Activated CD8-positive, alpha-beta memory T cell treated with anti-CD3 and anti-CD28 coated beads, Interleukin-2, amount 50 U/mL, for 24 hours (primary cell): ENCODE results near the gene SUSD3.

Experiments used
- DNase-seq: peaks from one replicate; pipeline ENCODE4 v3.0.0-alpha.2; 2020; ENCODE audit errors: extremely low read depth

SUSD3 gene

DNA sequence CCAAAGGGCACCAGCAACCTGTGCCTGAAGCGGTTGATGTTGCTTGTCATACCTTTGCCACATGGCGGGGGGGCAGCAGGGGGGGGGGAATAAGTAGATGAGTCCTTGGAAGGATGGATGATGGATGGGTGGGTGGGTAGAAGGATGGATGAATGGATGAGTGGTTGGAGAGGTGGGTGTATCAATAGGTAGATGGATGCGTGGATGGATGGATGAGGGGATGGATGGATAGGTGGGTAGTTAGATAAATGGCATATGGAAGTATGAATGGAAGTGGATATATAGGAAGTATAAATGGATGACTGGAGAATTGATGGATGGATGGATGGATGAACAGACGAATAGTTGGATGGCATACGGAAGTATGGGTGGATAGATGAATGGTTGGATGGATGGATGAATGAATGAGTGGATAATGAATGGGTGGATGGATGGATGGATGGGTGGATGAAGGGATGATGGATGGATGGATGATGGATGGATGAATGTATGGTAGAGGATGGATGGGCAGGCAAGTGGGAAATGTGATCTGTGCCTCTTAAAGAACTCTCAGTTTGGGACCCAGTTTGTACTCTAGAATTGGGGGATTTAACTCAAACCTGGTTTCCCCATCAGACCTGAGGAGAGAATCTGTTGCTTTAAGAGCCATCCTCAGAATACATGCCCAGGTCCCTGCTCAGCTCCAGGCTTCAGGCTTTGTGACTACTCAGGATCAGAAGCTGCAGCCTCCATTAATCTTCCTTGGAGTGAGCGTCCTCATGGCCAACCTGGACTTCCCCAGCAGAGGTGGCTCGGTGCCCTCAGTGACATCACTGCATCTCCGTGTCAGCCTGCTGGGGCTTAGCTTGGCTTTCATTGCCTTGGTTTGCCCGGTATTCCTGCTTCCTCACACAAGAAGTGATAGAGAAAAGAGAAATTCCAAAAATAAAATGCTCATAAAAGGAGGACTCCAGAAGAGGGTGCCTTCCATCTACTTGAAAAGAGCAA is 27.6 kb upstream of the SUSD3 start:
- no peak for DNase-seq

DNA sequence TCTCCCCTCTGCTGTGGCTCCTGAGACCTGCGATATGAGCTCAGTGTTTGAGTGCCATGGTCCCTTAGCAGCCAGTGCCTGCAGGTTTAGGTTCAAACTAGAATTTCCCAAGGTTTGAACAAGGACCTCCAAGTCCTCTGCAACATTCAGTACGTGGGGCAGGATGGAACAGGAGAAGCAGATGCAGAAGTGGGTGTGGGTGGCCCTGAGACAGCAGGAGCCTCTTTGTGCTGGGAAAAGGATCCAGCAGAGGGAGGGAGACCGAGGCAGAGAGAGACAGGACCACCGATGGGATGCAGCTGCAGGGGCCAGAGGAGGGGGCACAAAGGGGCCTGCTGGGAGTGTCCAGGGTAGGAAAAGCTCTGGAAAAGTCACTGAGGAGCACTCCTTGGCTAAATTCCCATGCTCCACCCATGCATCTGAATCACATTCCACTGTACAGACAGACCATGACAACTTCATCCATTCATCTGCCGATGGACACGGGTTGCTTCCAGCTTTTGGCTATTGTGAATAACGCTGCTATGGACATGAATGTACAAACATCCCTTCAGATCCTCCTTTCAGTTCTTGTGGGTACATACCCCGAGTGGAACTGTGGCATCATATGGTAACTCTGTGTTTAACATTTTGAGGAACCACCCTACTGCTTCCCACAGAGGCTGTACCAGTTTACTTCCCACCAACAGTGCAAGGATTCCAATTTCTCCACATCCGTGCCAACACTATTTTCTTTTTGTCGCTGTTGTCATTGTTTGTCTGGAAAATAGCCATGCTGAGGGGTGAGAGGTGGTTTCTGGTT is 26.7 kb upstream of the SUSD3 start:
- no peak for DNase-seq

GRCh38 chr9:93032545-93032944 is 26.0 kb upstream of the SUSD3 start:
- no peak for DNase-seq

DNA sequence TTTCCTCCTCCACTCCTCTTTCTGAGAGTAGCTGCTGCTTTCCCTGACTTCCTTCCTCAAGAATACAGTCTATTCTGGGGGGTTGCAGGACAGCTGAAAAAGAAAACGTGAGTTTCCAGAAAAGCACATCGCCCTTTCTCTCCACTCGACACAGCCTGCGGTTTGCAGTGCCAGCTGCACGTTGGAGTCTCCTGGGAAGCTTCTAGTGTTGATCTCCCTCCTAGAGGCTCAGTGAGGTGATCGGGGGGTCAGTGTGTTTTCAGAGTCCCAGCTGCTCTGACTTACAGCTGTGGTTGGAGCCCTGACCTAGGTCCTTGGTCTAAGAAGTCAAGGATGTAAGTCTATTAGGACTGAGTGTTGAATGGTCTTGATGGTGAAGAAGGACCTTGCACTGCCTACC is 25.0 kb upstream of the SUSD3 start:
- DNase-seq, result no peak

- DNase-seq, result no peak
Measured at GRCh38 chr9:93035106-93035660, 23.3 kb upstream of the SUSD3 start.

DNA sequence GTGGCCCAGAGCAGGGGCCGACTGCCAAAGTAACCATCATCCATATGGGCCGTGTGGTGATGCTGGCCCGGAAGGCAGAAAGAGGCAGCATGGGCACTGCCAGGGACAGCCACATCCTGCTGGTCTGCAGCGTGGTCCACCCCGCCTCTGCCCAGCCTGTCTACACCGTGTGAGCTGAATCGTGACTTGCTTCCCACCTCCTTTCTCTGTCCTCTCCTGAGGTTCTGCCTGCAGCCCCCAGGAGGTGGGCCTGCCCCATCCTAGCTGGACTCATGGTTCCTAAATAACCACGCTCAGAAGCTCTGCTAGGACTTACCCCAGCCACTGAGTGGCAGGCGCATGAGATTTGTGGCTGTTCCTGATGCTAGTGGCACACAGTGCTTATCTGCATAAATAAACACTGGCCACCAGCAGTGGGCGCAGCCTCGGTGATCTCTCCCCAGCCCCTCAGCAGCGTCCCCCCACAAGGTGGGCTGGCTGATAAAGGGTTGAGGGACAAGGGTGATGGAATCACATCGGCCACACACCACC is 22.6 kb upstream of the SUSD3 start:
- DNase-seq, result no peak

GRCh38 chr9:93036887-93037475 is 21.5 kb upstream of the SUSD3 start:
- no peak for DNase-seq

DNA sequence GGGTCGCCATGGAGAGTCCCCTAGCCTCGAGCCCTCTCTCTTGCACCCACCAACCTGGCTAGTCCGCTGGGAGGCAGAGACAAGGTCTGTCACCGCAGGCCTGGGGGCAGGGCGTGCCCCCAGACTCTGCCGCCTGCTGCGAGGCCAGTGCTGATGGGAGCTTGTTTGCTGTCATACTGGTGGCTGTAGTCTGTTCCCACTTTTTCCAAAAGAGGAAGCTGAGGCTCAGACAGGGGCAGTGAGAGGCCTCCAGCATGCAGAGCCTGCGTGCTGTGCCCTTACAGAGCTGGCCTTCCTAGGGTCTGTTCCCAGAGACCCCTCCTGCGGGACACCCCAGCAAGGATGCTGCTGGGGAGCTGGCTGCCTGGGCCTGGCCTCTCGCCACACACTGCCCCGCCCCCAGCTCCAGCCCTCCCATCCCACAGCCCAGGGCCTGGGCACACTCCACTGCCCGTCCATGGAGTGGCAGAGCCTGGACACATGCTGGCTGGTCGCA is 21.0 kb upstream of the SUSD3 start:
- no peak for DNase-seq

DNA sequence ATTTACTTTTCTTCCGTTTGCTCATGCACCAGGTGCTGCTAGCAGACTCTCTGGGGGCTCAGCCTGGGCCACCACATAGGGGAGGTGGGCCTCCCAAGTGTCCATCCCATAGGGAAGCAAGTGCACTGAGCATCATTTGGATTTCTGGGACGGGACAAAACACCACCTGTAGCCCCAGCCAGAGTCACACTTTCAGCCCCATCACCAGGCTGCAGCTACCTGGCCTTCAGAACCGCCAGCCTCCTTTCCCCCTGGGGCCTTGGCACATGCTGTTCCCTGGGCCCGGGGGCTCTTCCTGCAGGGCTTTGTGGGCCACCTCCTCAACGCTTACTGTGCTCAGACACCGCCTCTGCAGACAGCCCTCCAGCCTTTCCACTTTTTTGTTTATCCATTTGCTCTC is 19.6 kb upstream of the SUSD3 start:
- no peak for DNase-seq

DNA sequence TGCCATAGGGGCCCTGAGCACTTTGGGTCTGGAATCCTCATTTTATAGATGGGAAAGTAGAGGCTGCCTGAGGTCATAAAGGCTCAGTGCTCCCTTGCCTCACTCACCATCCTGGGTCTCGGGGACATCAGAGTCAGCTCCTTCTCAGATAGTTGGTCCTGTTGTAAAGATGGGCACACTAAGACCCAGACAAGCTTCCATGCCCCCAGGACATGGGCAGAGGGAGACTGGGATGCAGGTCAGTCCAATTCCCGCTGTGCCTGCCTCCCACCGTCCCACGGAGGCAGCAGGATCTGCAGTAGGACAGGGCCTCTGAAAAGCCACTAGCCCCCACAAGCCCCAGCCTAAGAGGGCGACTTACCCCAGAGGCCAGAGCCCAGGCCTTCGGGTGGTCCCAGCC is 19.0 kb upstream of the SUSD3 start:
- no peak for DNase-seq

DNA sequence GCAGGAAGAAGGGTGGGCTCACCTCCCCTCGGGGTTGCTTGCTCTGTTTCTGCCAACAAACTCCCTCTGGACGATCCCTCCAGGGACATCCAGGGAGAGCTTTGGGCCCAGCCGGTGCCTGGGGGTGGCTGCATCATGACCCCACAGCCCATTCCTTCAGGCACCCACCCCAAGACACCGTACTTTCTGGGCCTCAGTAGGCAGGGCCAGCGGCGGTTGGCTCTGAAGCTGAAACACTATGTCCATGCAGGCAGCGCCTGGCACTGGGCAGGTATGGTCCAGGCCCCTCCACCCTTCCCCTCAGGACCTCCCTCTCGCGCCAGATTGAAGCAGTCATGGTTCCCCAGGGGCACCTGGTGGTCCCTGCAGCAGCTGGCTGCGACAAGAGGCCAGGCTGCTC is 18.5 kb upstream of the SUSD3 start:
- no peak for DNase-seq

DNA sequence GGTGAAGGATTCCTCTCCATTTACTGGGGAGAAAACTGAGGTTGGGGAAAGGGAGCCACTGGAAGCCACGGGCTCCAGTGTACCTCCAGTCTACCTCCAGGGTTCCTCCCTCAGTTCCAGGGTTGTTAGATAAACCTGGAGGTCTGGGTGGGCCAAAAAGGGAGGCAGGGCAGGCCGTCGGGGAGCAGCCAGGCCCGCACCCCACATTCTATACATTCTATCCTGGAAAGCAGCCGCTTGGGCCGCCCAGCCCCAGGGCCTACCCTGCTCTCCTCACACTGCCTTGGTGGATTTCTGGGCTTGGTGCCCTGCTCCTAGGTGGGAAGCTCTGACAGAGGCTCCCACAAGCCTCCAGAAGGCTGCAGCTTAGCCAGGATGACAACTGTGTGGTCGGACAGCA is 18.1 kb upstream of the SUSD3 start:
- no peak for DNase-seq

DNA sequence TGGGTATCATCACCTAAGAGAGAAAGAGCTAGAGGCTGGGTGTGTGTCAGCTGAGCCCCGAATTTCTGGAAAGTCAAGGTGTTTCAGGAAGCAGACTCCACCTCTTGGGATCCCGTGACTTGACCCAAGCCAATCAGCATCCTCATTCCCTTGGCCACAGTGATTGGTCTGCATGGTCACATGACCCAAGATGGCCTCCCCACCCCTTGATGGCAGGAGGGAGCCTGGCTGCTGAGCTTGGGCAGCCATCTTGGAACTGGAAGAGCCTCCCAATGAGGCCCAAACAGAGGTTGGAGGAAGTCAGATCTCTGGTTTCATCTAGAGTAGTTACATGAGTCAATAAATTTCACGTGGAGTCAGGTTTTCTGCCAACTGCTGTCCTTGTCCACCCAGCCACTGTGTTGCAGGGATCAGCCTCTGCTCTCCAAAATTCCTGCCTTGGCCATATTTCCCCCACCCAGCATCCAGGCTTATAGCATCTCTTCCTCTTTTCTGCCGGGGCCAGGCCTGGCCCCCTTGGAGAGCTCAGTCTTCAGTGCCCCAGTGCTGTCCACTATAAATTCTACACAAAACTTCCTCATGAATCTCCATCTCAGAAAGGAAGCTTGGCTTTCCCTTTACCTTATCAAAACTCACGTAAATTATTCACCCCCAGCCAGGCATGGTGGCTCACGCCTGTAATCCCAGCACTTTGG is 17.2 kb upstream of the SUSD3 start:
- DNase-seq, result no peak

DNA sequence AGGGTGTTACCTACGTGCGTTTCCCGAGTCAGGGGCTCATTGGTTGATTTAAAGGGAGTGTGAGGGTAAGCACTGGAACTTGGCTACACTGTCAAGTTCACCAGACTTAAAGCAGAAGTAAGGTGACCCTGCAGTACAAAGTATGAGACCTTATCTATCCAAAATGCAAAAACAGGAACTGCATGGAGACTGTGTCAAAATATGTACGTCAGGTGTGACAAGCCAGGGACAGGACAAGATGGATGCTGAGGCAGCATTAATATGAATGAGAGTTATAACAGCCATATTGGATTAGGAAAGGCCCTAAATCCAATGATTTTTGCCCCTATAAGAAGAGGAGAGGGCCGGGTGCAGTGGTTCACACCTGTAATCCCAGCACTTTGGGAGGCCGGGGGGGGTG is 15.4 kb upstream of the SUSD3 start:
- DNase-seq, result no peak

DNA sequence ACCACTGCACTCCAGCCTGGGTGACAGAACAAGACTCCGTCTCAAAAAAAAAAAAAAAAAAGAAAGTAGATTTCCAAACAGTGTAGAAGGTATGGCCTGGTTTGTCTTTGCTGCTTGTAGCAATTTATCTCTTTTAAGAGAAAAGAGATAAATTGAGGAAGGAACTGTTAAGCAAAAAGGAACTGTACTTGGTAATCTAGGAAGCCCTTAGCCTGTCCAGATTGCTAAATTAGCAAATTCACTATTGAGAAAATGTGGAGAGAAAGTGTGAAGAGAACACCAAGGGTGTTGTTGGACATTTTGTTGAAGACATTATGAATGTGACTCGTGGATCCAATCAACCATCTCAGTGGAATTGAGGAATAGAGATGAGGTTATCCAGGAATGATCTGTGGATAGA is 13.0 kb upstream of the SUSD3 start:
- no peak for DNase-seq

GRCh38 chr9:93048566-93049448 is 9.7 kb upstream of the SUSD3 start:
- DNase-seq, result no peak

DNA sequence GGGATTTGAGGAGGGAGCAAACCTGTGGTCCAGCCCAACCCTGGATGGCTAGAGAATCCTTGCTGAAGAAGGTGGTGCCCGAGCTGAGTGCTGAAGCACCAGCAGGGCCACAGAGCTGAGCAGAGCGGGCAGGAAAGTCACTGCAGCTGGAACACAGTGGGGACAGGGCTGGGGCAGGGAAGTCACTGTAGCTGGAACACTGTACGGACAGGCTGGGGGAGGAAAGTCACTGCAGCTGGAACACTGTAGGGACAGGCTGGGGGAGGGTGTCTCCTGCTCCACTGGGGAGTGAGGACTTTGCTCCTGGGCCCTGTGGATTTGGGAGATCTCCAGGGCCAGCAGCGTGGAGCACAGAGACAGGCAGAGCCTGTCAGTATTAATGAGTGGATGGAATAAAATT is 9.0 kb upstream of the SUSD3 start:
- no peak for DNase-seq

- no peak for DNase-seq
Measured at GRCh38 chr9:93050231-93050630, 8.3 kb upstream of the SUSD3 start.

GRCh38 chr9:93051680-93052089 is 6.8 kb upstream of the SUSD3 start:
- DNase-seq, result no peak
